OCI-LY1 (cell line): ENCODE measurements around the gene GNB1L.

Experiments
- CTCF ChIP-seq: fragments of 200-600 bp; sonication (generic), shearing (Covaris generic); IDR thresholded peaks from 2 replicates; pipeline ENCODE4 v1.5.1; 2017; ENCODE audit warnings: mild to moderate bottlenecking, antibody characterized with exemption, low read length, moderate library complexity, mixed read lengths
- EZH2 ChIP-seq: fragments of 200-600 bp; sonication (generic), shearing (Covaris generic); IDR thresholded peaks from 2 replicates; pipeline ENCODE4 v1.8.0; 2017; ENCODE audit warnings: borderline replicate concordance, mixed run types, mild to moderate bottlenecking, antibody characterized with exemption, low read length, moderate library complexity, mixed read lengths

- no peak for TF ChIP-seq CTCF
- no peak for TF ChIP-seq EZH2
Measured at GRCh38 chr22:19742160-19743066, 112.3 kb downstream of the GNB1L start.
